ENCODE measurements around the gene PARP9. TPM values are rescaled to one million over a fixed set of nuclear protein-coding genes. Genes with fewer than 3 reads are reported as not detected.

PARP9 gene
- total RNA-seq, 1 donor from 2014 or later: 1.0 TPM

- no peak for DNase-seq (ENCODE audit: low spot score)
- Histone ChIP-seq H3K79me2 (ENCODE audit: low read depth) (peaks cover 79% of the 10 kb centered on the region), H3K4me3 (no peak overlapping the region), H3K4me1 (no peaks in the 10 kb centered on the region), H3K9ac (no peak overlapping the region), H3K36me3 (peaks cover under 1% of the 10 kb centered on the region), H4K20me1 (ENCODE audit: low read depth) (peaks cover 53% of the 10 kb centered on the region), H2AFZ (replicated peaks) (no peak overlapping the region), H3F3A (ENCODE audit: low read depth) (no peaks in the 10 kb centered on the region), H3K4me2 (no peak overlapping the region), H3K27ac (no peak overlapping the region), H3K27me3 (no peaks in the 10 kb centered on the region), H3K9me3 (ENCODE audit: low read depth) (no peaks in the 10 kb centered on the region)
- Mint-ChIP-seq H3K9me3 (no peaks in the 10 kb centered on the region), H3K36me3 (peaks cover 22% of the 10 kb centered on the region), H3K27ac (no peak overlapping the region), H3K27me3 (ENCODE audit: insufficient read depth, low read depth) (no peaks in the 10 kb centered on the region), H3K4me1 (peaks cover 4% of the 10 kb centered on the region), H3K4me3 (no peak overlapping the region)
- TF ChIP-seq EZH2phosphoT487 (IDR thresholded peaks at IDR 0.05): no peak
- no peak for TF ChIP-seq EZH2 (IDR thresholded peaks at IDR 0.05)
- TF ChIP-seq CTCF (IDR thresholded peaks at IDR 0.05): no peak
Observed at GRCh38 chr3:122496508-122496907, 67.6 kb downstream of the PARP9 start.

- Histone ChIP-seq H3K27me3 (no peaks in the 10 kb centered on the region), H3K9me3 (ENCODE audit: low read depth) (no peaks in the 10 kb centered on the region), H3K9ac (no peak overlapping the region), H2AFZ (replicated peaks) (no peak overlapping the region), H3K4me2 (no peak overlapping the region), H3K27ac (no peak overlapping the region), H3F3A (ENCODE audit: low read depth) (no peaks in the 10 kb centered on the region), H4K20me1 (ENCODE audit: low read depth) (peaks cover 31% of the 10 kb centered on the region), H3K36me3 (peaks cover 7% of the 10 kb centered on the region), H3K4me1 (no peaks in the 10 kb centered on the region), H3K4me3 (no peak overlapping the region), H3K79me2 (ENCODE audit: low read depth) (peaks cover 58% of the 10 kb centered on the region)
- no peaks in the 10 kb centered on the region for H3K9me3 Mint-ChIP-seq
- peaks cover 4% of the 10 kb centered on the region for H3K4me1 Mint-ChIP-seq
- no peak overlapping the region for H3K27ac Mint-ChIP-seq
- no peaks in the 10 kb centered on the region for H3K27me3 Mint-ChIP-seq (ENCODE audit: insufficient read depth, low read depth)
- H3K4me3 Mint-ChIP-seq: no peak overlapping the region
- no peak for TF ChIP-seq CTCF (IDR thresholded peaks at IDR 0.05)
- TF ChIP-seq EZH2 (IDR thresholded peaks at IDR 0.05): no peak
- no peak for TF ChIP-seq EZH2phosphoT487 (IDR thresholded peaks at IDR 0.05)
- H3K36me3 Mint-ChIP-seq: peaks cover 29% of the 10 kb centered on the region
- no peak for DNase-seq (ENCODE audit: low spot score)
Observed at GRCh38 chr3:122493296-122493695, 70.8 kb downstream of the PARP9 start.

- no peak for TF ChIP-seq EZH2phosphoT487 (IDR thresholded peaks at IDR 0.05)
- TF ChIP-seq EZH2 (IDR thresholded peaks at IDR 0.05): no peak
- no peak for TF ChIP-seq CTCF (IDR thresholded peaks at IDR 0.05)
- H3K27me3 ChIP-seq: no peaks in the 10 kb centered on the region
- no peak overlapping the region for H2AFZ ChIP-seq (replicated peaks)
- no peak overlapping the region for H3K4me3 ChIP-seq
- Mint-ChIP-seq H3K4me3 (no peak overlapping the region), H3K4me1 (no peaks in the 10 kb centered on the region), H3K36me3 (peaks cover 24% of the 10 kb centered on the region), H3K27me3 (ENCODE audit: insufficient read depth, low read depth) (no peaks in the 10 kb centered on the region), H3K27ac (no peak overlapping the region), H3K9me3 (no peaks in the 10 kb centered on the region)
- H3F3A ChIP-seq (ENCODE audit: low read depth): no peaks in the 10 kb centered on the region
- H3K36me3 ChIP-seq: peaks cover 7% of the 10 kb centered on the region
- H3K9me3 ChIP-seq (ENCODE audit: low read depth): no peaks in the 10 kb centered on the region
- H3K9ac ChIP-seq: no peak overlapping the region
- H4K20me1 ChIP-seq (ENCODE audit: low read depth): peaks cover 17% of the 10 kb centered on the region
- no peak overlapping the region for H3K27ac ChIP-seq
- H3K4me1 ChIP-seq: no peaks in the 10 kb centered on the region
- DNase-seq (ENCODE audit: low spot score): no peak
- H3K79me2 ChIP-seq (ENCODE audit: low read depth): peaks cover 59% of the 10 kb centered on the region
- H3K4me2 ChIP-seq: no peak overlapping the region
Observed at GRCh38 chr3:122488262-122488973, 75.7 kb downstream of the PARP9 start.

All from neural progenitor cell (in vitro differentiated cells).